ENCODE measurements around the gene NUDT22. TPM values are rescaled to one million over a fixed set of nuclear protein-coding genes. Genes with fewer than 3 reads are reported as not detected.

The NUDT22 gene
- total RNA-seq, 1 donor from 2014 or later, result 158 TPM

DNA sequence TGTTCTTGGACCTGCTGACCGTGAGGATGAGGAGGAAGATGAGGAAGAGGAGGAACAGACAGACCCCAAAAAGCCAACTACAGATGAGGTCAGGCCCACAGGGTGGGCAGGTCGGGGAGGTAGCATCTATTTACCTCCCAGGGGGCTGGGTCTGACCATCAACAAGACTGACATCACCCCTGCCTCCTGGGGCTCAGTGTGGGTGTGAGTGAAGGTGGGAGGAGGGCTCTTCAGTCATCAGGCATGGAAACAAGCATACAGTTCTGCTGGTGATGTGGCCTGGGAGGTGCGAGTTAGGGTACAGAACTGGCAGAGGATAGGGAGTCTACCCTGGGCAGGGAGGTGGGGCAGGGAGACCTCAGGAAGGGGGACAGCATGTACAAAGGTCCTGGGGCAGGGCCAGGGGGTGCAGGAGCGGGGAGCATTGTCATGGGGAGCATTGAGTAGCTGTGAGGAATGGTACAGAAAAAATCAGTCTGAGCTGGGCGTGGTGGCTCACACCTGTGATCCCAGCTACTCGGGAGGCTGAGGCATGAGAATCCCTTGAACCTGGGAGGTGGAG, 34.2 kb downstream of the NUDT22 start:
- H3K27me3 ChIP-seq, result no peaks in the 10 kb centered on the region
- no peaks in the 10 kb centered on the region for H3K4me1 ChIP-seq
- TF ChIP-seq, protein P1, sequence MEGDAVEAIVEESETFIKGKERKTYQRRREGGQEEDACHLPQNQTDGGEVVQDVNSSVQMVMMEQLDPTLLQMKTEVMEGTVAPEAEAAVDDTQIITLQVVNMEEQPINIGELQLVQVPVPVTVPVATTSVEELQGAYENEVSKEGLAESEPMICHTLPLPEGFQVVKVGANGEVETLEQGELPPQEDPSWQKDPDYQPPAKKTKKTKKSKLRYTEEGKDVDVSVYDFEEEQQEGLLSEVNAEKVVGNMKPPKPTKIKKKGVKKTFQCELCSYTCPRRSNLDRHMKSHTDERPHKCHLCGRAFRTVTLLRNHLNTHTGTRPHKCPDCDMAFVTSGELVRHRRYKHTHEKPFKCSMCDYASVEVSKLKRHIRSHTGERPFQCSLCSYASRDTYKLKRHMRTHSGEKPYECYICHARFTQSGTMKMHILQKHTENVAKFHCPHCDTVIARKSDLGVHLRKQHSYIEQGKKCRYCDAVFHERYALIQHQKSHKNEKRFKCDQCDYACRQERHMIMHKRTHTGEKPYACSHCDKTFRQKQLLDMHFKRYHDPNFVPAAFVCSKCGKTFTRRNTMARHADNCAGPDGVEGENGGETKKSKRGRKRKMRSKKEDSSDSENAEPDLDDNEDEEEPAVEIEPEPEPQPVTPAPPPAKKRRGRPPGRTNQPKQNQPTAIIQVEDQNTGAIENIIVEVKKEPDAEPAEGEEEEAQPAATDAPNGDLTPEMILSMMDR (IDR thresholded peaks at IDR 0.05), result no peak
- no peak overlapping the region for H3K4me3 ChIP-seq
- peaks cover 76 to 93% of the 10 kb centered on the region in 2 donors for H3K36me3 ChIP-seq
- H3K27ac ChIP-seq, result no peak overlapping the region
- no peaks in the 10 kb centered on the region for H3K9me3 ChIP-seq
- intact Hi-C loops (cut with DNase I), result no loop called here
- no peak for DNase-seq (ENCODE audit: low spot score in 2 of 2)

DNA sequence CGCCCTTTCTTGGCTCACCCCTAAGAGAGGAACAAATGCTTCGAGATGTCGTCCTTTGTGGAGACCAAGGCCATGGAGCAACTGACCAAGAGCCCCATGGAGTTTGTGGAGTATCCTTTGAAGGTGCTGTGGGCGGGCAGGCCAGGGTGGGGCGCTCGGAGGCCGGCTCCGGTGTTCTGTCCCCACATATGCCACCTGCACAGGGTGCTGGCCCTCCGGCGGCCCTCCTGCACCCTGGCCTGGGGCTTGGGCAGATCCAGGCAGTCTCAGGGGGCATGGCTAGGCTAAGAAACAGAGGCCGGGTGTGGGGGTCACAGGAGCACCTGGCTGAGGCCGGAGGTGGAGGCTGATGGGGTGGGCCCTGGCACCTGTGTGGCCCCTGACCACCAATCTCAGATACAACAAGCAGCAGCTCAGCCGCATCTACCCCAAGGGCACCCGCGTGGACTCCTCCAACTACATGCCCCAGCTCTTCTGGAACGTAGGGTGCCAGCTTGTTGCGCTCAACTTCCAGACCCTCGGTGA, 35.5 kb downstream of the NUDT22 start:
- H3K27ac ChIP-seq, result no peak overlapping the region
- intact Hi-C loops (cut with DNase I), result no loop called here

DNA sequence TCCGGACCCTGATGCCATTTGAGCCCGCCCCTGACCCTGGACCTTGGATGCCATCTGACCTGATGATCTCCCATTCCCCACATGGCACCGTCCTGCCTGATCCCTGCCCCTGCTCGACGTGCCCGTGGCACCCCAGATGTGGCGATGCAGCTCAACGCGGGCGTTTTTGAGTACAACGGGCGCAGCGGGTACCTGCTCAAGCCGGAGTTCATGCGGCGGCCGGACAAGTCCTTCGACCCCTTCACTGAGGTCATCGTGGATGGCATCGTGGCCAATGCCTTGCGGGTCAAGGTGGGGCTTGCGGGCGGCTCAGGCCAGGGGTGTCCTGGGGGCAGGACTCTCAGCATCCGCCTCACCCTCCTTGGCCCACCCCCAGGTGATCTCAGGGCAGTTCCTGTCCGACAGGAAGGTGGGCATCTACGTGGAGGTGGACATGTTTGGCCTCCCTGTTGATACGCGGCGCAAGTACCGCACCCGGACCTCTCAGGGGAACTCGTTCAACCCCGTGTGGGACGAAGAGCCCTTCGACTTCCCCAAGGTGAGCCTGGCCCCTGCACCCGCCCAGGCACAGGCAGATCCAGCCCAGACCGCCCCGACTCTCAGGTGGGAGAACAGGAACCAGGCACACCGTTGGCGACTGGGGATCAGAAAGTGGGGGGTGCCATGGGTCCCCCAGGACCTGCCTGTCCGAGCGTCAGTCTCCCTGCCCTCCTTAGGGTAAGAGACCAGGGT, 36.4 kb downstream of the NUDT22 start:
- DNase-seq (ENCODE audit: low spot score in 2 of 2), result no peak
- TF ChIP-seq, protein P1 (IDR thresholded peaks at IDR 0.05), result no peak
- peaks cover 72 to 91% of the 10 kb centered on the region in 2 donors for H3K36me3 ChIP-seq
- no peaks in the 10 kb centered on the region for H3K27me3 ChIP-seq
- intact Hi-C loops (cut with DNase I), result no loop called here
- H3K4me1 ChIP-seq, result peaks cover 0 to 5% of the 10 kb centered on the region in 2 donors
- H3K27ac ChIP-seq, result no peak overlapping the region
- no peak overlapping the region for H3K4me3 ChIP-seq
- no peaks in the 10 kb centered on the region for H3K9me3 ChIP-seq

More for the DNA sequence above, 35.5 kb downstream of the NUDT22 start:
- Histone ChIP-seq H3K36me3 (peaks cover 78 to 93% of the 10 kb centered on the region in 2 donors), H3K4me1 (no peaks in the 10 kb centered on the region), H3K9me3 (no peaks in the 10 kb centered on the region), H3K4me3 (no peak overlapping the region), H3K27me3 (no peaks in the 10 kb centered on the region)
- TF ChIP-seq, protein P1 (IDR thresholded peaks at IDR 0.05), result no peak
- DNase-seq (ENCODE audit: low spot score in 2 of 2), result no peak

DNA sequence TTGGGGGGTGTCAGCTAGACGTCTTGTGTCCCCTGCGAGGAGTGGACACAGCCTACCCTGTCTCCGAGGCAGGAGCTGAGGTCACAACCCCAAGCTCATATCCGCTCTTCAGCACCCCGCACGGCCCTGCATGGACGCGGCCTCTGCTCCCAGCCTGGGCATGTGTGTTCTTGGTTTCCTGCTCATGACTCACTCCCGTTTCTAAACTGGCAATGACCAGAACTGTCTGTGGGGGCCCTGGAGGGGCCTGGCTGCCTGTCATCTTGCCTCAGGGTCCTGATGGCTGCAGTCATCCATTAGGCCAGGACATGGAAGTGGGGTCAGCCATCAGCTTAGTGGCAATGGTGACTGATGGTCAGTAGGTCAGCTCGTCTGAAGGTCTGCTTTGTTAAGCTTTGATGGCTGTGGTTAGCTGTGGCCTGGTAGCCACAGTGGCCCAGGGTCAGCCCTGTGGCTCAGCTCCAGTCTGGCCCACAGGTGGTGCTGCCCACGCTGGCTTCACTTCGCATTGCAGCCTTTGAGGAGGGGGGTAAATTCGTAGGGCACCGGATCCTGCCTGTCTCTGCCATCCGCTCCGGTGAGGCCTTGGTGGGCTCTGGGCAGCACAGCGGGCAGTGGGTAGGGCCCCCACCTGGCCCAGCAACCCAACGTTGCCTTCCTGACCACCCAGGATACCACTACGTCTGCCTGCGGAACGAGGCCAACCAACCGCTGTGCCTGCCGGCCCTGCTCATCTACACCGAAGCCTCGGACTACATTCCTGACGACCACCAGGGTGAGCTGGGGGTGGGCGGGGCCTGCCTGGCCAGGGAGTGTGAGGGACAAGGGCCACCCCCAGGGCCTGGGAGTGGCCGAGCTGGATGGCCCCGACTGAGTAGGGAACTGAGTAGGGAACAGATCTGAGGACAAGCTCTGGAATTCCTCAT, 37.2 kb downstream of the NUDT22 start:
- intact Hi-C loops (cut with DNase I), result no loop called here
- H3K4me3 ChIP-seq, result no peak overlapping the region
- H3K9me3 ChIP-seq, result no peaks in the 10 kb centered on the region
- no peak for DNase-seq (ENCODE audit: low spot score in 2 of 2)
- H3K36me3 ChIP-seq, result peaks cover 69 to 85% of the 10 kb centered on the region in 2 donors
- TF ChIP-seq, protein P1 (IDR thresholded peaks at IDR 0.05), result no peak
- H3K4me1 ChIP-seq, result peaks cover 5 to 14% of the 10 kb centered on the region in 2 donors
- no peak overlapping the region for H3K27ac ChIP-seq
- no peaks in the 10 kb centered on the region for H3K27me3 ChIP-seq

DNA sequence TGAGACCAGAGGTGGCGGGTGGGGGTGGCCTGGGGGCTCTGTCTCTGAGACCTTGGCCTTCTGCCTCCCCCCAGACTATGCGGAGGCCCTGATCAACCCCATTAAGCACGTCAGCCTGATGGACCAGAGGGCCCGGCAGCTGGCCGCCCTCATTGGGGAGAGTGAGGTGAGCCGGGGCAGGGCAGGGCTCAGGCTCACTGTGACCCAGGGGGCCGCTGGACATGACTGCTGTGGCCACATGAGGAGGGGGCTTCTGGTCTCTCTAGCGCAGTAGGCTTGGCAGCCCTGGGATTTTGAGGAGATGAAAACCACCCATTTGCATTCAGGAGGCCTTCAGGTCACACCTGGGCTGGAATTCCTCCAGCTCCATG, 37.9 kb downstream of the NUDT22 start:
- TF ChIP-seq, protein P1 (IDR thresholded peaks at IDR 0.05), result no peak
- Histone ChIP-seq H3K36me3 (peaks cover 62 to 78% of the 10 kb centered on the region in 2 donors), H3K4me1 (peaks cover 11 to 20% of the 10 kb centered on the region in 2 donors), H3K27ac (no peak overlapping the region), H3K27me3 (no peaks in the 10 kb centered on the region), H3K9me3 (no peaks in the 10 kb centered on the region), H3K4me3 (no peak overlapping the region)
- no peak for DNase-seq (ENCODE audit: low spot score in 2 of 2)
- intact Hi-C loops (cut with DNase I), result no loop called here

All from ascending aorta (tissue), 2 donors.